H1 (cell line): ENCODE data around the gene PBX1. TPM values are rescaled to one million over a fixed set of nuclear protein-coding genes. Genes with fewer than 3 reads are reported as not detected.

Source experiments
- CTCF ChIA-PET: fragments of 300-600 bp; sonication (Branson Sonifier 250); formaldehyde crosslinking; loops from one replicate; lab custom pipeline; 2021; ENCODE audit not compliant: partially characterized antibody; lab: Charles Lee
- POLR2A ChIA-PET: fragments of 300-600 bp; sonication (Branson Sonifier 250); formaldehyde crosslinking; loops from one replicate; lab custom pipeline; 2021; ENCODE audit warnings: inconsistent platforms; ENCODE audit not compliant: partially characterized antibody; lab: Charles Lee
- DNase-seq, 2 experiments: peaks; one replicate each; pipeline versions ENCODE4 v3.0.0 to v3.0.0-alpha.2; 2010 to 2022; ENCODE audit warnings: low spot score in 2 of 2, low read depth in 1 of 2, mixed read lengths in 1 of 2
- FAIRE-seq: peaks from 2 replicates; lab custom pipeline; 2011; peaks lifted over from hg19 to GRCh38; lab: Jason Lieb, UNC
- H2AFZ ChIP-seq: 2 replicates; pipeline ENCODE4 v1.8.1; 2012; ENCODE audit warnings: low read length, inconsistent platforms
- H2AK5ac ChIP-seq: 2 replicates; pipeline ENCODE4 v1.6.1; 2013; ENCODE audit warnings: low read depth, low read length
- H2BK120ac ChIP-seq: replicated peaks from 2 replicates; pipeline ENCODE3; 2013; ENCODE audit warnings: low read depth, low read length, inconsistent platforms
- H2BK12ac ChIP-seq: 2 replicates; pipeline ENCODE4 v1.6.1; 2013; ENCODE audit warnings: low read depth, low read length
- H2BK15ac ChIP-seq: 2 replicates; pipeline ENCODE4 v1.6.1; 2013; ENCODE audit warnings: low read length
- H2BK20ac ChIP-seq: 2 replicates; pipeline ENCODE4 v1.6.1; 2013; ENCODE audit warnings: low read length
- H2BK5ac ChIP-seq: 2 replicates; pipeline ENCODE4 v1.6.1; 2013; ENCODE audit warnings: low read depth, low read length
- H3K14ac ChIP-seq: 2 replicates; pipeline ENCODE4 v1.6.1; 2013; ENCODE audit warnings: inconsistent platforms; ENCODE audit not compliant: insufficient read length
- H3K18ac ChIP-seq: 2 replicates; pipeline ENCODE4 v1.6.1; 2013; ENCODE audit warnings: low read length; ENCODE audit errors: extremely low read depth
- H3K23ac ChIP-seq: 2 replicates; pipeline ENCODE4 v1.6.1; 2013; ENCODE audit warnings: inconsistent platforms; ENCODE audit not compliant: insufficient read length
- H3K23me2 ChIP-seq: 2 replicates; pipeline ENCODE4 v1.6.1; 2013; ENCODE audit warnings: low read depth, low read length
- H3K27ac ChIP-seq: 2 replicates; pipeline ENCODE4 v1.6.1; 2011; ENCODE audit warnings: low read depth, low read length, inconsistent platforms
- H3K27me3 ChIP-seq, 4 experiments: replicated peaks in 1 of 4; 1 replicate in 1 of 4; 2 replicates in 3 of 4; pipeline versions ENCODE4 v1.6.1 to v1.8.1; 2011 to 2013; ENCODE audit warnings: low read length in 3 of 4, mild to moderate bottlenecking in 3 of 4, inconsistent platforms in 2 of 4, mixed read lengths in 2 of 4, moderate library complexity in 1 of 4; ENCODE audit not compliant: control insufficient read depth in 3 of 4, insufficient read depth in 3 of 4; ENCODE audit errors: extremely low read depth in 1 of 4
- H3K36me3 ChIP-seq, 4 experiments: 2 replicates each; pipeline versions ENCODE4 v1.6.1 to v1.8.1; 2011 to 2013; ENCODE audit warnings: mild to moderate bottlenecking in 4 of 4, low read length in 3 of 4, moderate library complexity in 2 of 4, control low read depth in 1 of 4, inconsistent platforms in 1 of 4; ENCODE audit not compliant: insufficient read depth in 4 of 4, control insufficient read depth in 2 of 4
- H3K4ac ChIP-seq: replicated peaks from 2 replicates; pipeline ENCODE3; 2013; ENCODE audit warnings: low read length, low read depth, mixed read lengths, inconsistent platforms; ENCODE audit not compliant: insufficient read length
- H3K4me1 ChIP-seq, 4 experiments: replicated peaks in 1 of 4; 1 replicate in 1 of 4; 2 replicates in 3 of 4; pipeline versions ENCODE4 v1.6.1 to v1.8.1; 2011 to 2013; ENCODE audit warnings: low read length in 3 of 4, inconsistent platforms in 2 of 4, mixed read lengths in 1 of 4; ENCODE audit not compliant: insufficient read depth in 4 of 4, control insufficient read depth in 3 of 4
- H3K4me2 ChIP-seq, 2 experiments: 2 replicates each; pipeline versions ENCODE4 v1.6.1 to v1.8.1; 2011 to 2013; ENCODE audit warnings: low read depth in 2 of 2, low read length in 2 of 2, control low read depth in 1 of 2, inconsistent platforms in 1 of 2, mild to moderate bottlenecking in 1 of 2; ENCODE audit not compliant: insufficient read depth in 1 of 2
- H3K4me3 ChIP-seq, 4 experiments: fragments of 200-600, 300-600 bp in 1 of 4; sonication (generic), shearing (Covaris generic), sonication (Bioruptor Twin) in 1 of 4; 2 replicates each; pipeline versions ENCODE4 v1.5.1 to v1.8.1; 2011 to 2016; ENCODE audit warnings: low read length in 4 of 4, low read depth in 3 of 4, control low read depth in 2 of 4, inconsistent platforms in 2 of 4, mild to moderate bottlenecking in 2 of 4, mixed read lengths in 1 of 4, moderate library complexity in 1 of 4; ENCODE audit not compliant: insufficient read depth in 2 of 4; ENCODE audit errors: extremely low read depth in 1 of 4
- H3K56ac ChIP-seq: replicated peaks from 2 replicates; pipeline ENCODE3; 2013; ENCODE audit warnings: low read depth, mild to moderate bottlenecking, mixed read lengths, low read length, inconsistent platforms; ENCODE audit not compliant: insufficient read length
- H3K79me1 ChIP-seq: 2 replicates; pipeline ENCODE4 v1.6.1; 2013; ENCODE audit warnings: low read depth, low read length, control low read depth
- H3K79me2 ChIP-seq, 2 experiments: 2 replicates each; pipeline versions ENCODE4 v1.6.1 to v1.8.1; 2012 to 2013; ENCODE audit warnings: low read length in 2 of 2, mild to moderate bottlenecking in 2 of 2, inconsistent platforms in 1 of 2; ENCODE audit not compliant: insufficient read depth in 2 of 2, control insufficient read depth in 1 of 2
- H3K9ac ChIP-seq, 4 experiments: replicated peaks in 1 of 4; 1 replicate in 1 of 4; 2 replicates in 3 of 4; pipeline versions ENCODE4 v1.6.1 to v1.8.1; 2011 to 2013; ENCODE audit warnings: low read depth in 3 of 4, low read length in 3 of 4, control low read depth in 2 of 4, mild to moderate bottlenecking in 2 of 4, moderate library complexity in 2 of 4, inconsistent platforms in 1 of 4; ENCODE audit errors: extremely low read depth in 1 of 4
- H3K9me3 ChIP-seq, 2 experiments: 2 replicates each; pipeline versions ENCODE4 v1.6.1 to v1.8.1; 2012 to 2013; ENCODE audit warnings: mild to moderate bottlenecking in 2 of 2, moderate library complexity in 2 of 2, control low read depth in 1 of 2, inconsistent platforms in 1 of 2, low read depth in 1 of 2, low read length in 1 of 2, mixed read lengths in 1 of 2; ENCODE audit not compliant: insufficient read depth in 2 of 2
- H4K20me1 ChIP-seq, 2 experiments: replicated peaks in 1 of 2; 2 replicates each; pipeline versions ENCODE3 to v1.8.1; 2011 to 2013; ENCODE audit warnings: inconsistent platforms in 2 of 2, low read length in 2 of 2, mild to moderate bottlenecking in 1 of 2; ENCODE audit not compliant: insufficient read depth in 2 of 2, control insufficient read depth in 1 of 2
- H4K5ac ChIP-seq: 2 replicates; pipeline ENCODE4 v1.6.1; 2013; ENCODE audit warnings: low read length, low read depth, mixed read lengths, inconsistent platforms; ENCODE audit not compliant: insufficient read length
- H4K8ac ChIP-seq: 2 replicates; pipeline ENCODE4 v1.8.0; 2013; ENCODE audit warnings: mild to moderate bottlenecking, moderate library complexity, low read length, inconsistent platforms; ENCODE audit not compliant: insufficient read depth; ENCODE audit errors: extremely low read depth
- H4K91ac ChIP-seq: replicated peaks from 2 replicates; pipeline ENCODE3; 2013; ENCODE audit warnings: low read length, mixed read lengths, inconsistent platforms; ENCODE audit not compliant: insufficient read length
- CBX5 ChIP-seq: fragments of 300-800, 300-1000 bp; sonication (generic); IDR thresholded peaks from 2 replicates; pipeline ENCODE4 v1.7.1; 2016; ENCODE audit warnings: antibody characterized with exemption, low read length, low read depth
- CBX8 ChIP-seq: fragments of 300-800, 300-1000 bp; sonication (generic); IDR thresholded peaks from 2 replicates; pipeline ENCODE4 v1.7.1; 2016; ENCODE audit warnings: low read depth, low read length, borderline replicate concordance
- CHD1 ChIP-seq: IDR thresholded peaks from 2 replicates; pipeline ENCODE4 v1.6.1; 2012; ENCODE audit warnings: low read depth, low read length, improper control_type of control experiment
- E2F6 ChIP-seq: IDR thresholded peaks from 2 replicates; pipeline ENCODE4 v1.6.1; 2012; ENCODE audit warnings: inconsistent platforms
- EP300 ChIP-seq, 2 experiments: IDR thresholded peaks; 1 replicate in 1 of 2; 2 replicates in 1 of 2; pipeline ENCODE4 v1.6.1; 2011 to 2012; ENCODE audit warnings: low read depth in 2 of 2, low read length in 2 of 2, mild to moderate bottlenecking in 2 of 2, borderline replicate concordance in 1 of 2, inconsistent platforms in 1 of 2, moderate library complexity in 1 of 2
- GTF2F1 ChIP-seq: IDR thresholded peaks from 2 replicates; pipeline ENCODE4 v1.6.1; 2012; ENCODE audit warnings: low read depth, low read length, improper control_type of control experiment, borderline replicate concordance
- HDAC2 ChIP-seq, 2 experiments: fragments of 300-600 bp in 1 of 2; sonication (generic) in 1 of 2; IDR thresholded peaks; 2 replicates each; pipeline ENCODE4 v1.6.1; 2011 to 2012; ENCODE audit warnings: low read depth in 2 of 2, low read length in 2 of 2, mild to moderate bottlenecking in 2 of 2, moderate library complexity in 2 of 2, borderline replicate concordance in 1 of 2, inconsistent platforms in 1 of 2
- MAX ChIP-seq: IDR thresholded peaks from 2 replicates; pipeline ENCODE4 v1.6.1; 2012; ENCODE audit warnings: inconsistent platforms
- POLR2AphosphoS5 ChIP-seq: IDR thresholded peaks from 2 replicates; pipeline ENCODE4 v1.6.1; 2011; ENCODE audit warnings: low read depth, low read length
- SIN3A ChIP-seq, 2 experiments: IDR thresholded peaks in 1 of 2; conservative IDR thresholded peaks in 1 of 2; 2 replicates each; pipeline ENCODE4 v1.6.1; 2011 to 2012; ENCODE audit warnings: low read length in 2 of 2, improper control_type of control experiment in 1 of 2, low read depth in 1 of 2, mild to moderate bottlenecking in 1 of 2
- SUZ12 ChIP-seq: fragments of 200-600 bp; sonication (generic); IDR thresholded peaks from 2 replicates; pipeline ENCODE4 v1.6.1; 2012; ENCODE audit warnings: mild to moderate bottlenecking, inconsistent platforms, low read length, moderate library complexity, mixed read lengths
- YY1 ChIP-seq: IDR thresholded peaks from 2 replicates; pipeline ENCODE4 v1.6.1; 2011; ENCODE audit warnings: low read depth, mild to moderate bottlenecking, low read length
- WGBS, 2 experiments: shearing (Covaris generic) in 1 of 2; methylation state at CpG; one replicate each; pipeline versions ENCODE4 v1.1.6 to v1.1.7; 2013 to 2015; ENCODE audit warnings: low lambda C conversion rate in 2 of 2, mixed read lengths in 2 of 2, inconsistent platforms in 1 of 2, low coverage in 1 of 2, missing lambda C conversion rate in 1 of 2; ENCODE audit not compliant: insufficient replicate concordance in 2 of 2, insufficient coverage in 1 of 2, insufficient read length in 1 of 2; ENCODE audit errors: extremely low coverage in 1 of 2, missing lambda C conversion rate in 1 of 2; 5-methylcytosine and 5-hydroxymethylcytosine counted together
- polyA plus RNA-seq, 7 experiments: library from polyadenylated mRNA; depleted of rRNA in 3 of 7; stranded (reverse) in 5 of 7; unstranded in 2 of 7; fragments of >200 nt in 5 of 7; fragments of 200-250 nt in 2 of 7; gene quantifications; 1 replicate in 5 of 7; 2 replicates in 1 of 7; 4 replicates in 1 of 7; pipeline versions ENCODE4 v1.2.1 to v1.2.3, GENCODE V29; 2011 to 2013; ENCODE audit warnings: missing spikeins in 2 of 7, mixed read lengths in 2 of 7
- total RNA-seq: library from RNA; stranded (reverse); fragmentation: NEBNext Ultra II Directional; extraction: Animal tissue kit (Norgen Biotek cat#: 25700); gene quantifications from 2 replicates; pipeline ENCODE4 v1.2.1, GENCODE V29; 2021

Gene PBX1
- total and polyA plus RNA-seq, 2 of the 8 experiments (the other 6 are each of a cell fraction or from before 2014, with no cell fraction given): 87.4 to 124 TPM

- CTCF ChIA-PET: interaction anchor here (0.8 to 1.8 kb wide), 2 partner anchors 10 to 14 kb away, joined by 3 to 4 read pairs; no protein-coding TSS in a partner anchor
- peaks cover 0 to 51% of the 10 kb centered on the region in 2 experiments; a peak in 3 of 4 replicates for H3K79me2 ChIP-seq
- H3K23me2 ChIP-seq: no peaks in the 10 kb centered on the region
- DNase-seq: no peak
- H2BK12ac ChIP-seq: no peak overlapping the region
- no peaks in the 10 kb centered on the region for H3K27me3 ChIP-seq
- H3K23ac ChIP-seq: no peak overlapping the region
- no peak overlapping the region for H2BK5ac ChIP-seq
- H4K91ac ChIP-seq: no peak overlapping the region
- no peak overlapping the region for H3K14ac ChIP-seq
- WGBS, 2 experiments: 87% methylated on average over 5 of the region's 5 CpGs; no CpG with 5 or more reads in 1 of the 2 experiments
- H3K56ac ChIP-seq: no peak overlapping the region
- no peak overlapping the region for H3K4ac ChIP-seq
- no peak overlapping the region for H3K4me3 ChIP-seq
- no peak overlapping the region for H2AFZ ChIP-seq
- no peaks in the 10 kb centered on the region for H3K79me1 ChIP-seq
- H3K4me2 ChIP-seq: no peak overlapping the region
- H4K20me1 ChIP-seq: peaks cover 4% of the 10 kb centered on the region in 2 experiments
- H3K4me1 ChIP-seq: peaks cover 0 to 2% (median 0%) of the 10 kb centered on the region in 4 experiments; a peak in 2 of 7 replicates
- no peak overlapping the region for H3K9ac ChIP-seq
- H3K36me3 ChIP-seq: peaks cover 0 to 2% (median 0%) of the 10 kb centered on the region in 4 experiments; a peak in 1 of 8 replicates
- no peak overlapping the region for H2BK15ac ChIP-seq
- no peak overlapping the region for H2BK120ac ChIP-seq
- no peak for FAIRE-seq
- no peak overlapping the region for H4K5ac ChIP-seq
- no peak overlapping the region for H3K27ac ChIP-seq
- no peak overlapping the region for H2AK5ac ChIP-seq
- POLR2A ChIA-PET: interaction anchor here (1.2 kb wide), 1 partner anchor 10 kb away, joined by 3 read pairs; no protein-coding TSS in a partner anchor
- H2BK20ac ChIP-seq: no peak overlapping the region
- H4K8ac ChIP-seq: no peak overlapping the region
- no peak overlapping the region for H3K18ac ChIP-seq
- H3K9me3 ChIP-seq: no peaks in the 10 kb centered on the region
- TF ChIP-seq HDAC2 (IDR thresholded peaks at IDR 0.05; ENCODE audit: borderline replicate concordance in 1 of 2, low read depth in 2 of 2, low read length in 2 of 2) (no peak), E2F6 (no peak), CBX8 (no peak), CBX5 (no peak), SIN3A (conservative IDR thresholded peaks at IDR 0.05 in 1 of 2, IDR thresholded peaks at IDR 0.05 in 1 of 2; ENCODE audit: low read depth in 1 of 2, low read length in 2 of 2) (no peak), GTF2F1 (no peak), MAX (no peak), SUZ12 (no peak), YY1 (no peak), POLR2AphosphoS5 (no peak), EP300 (IDR thresholded peaks at IDR 0.05; ENCODE audit: borderline replicate concordance in 1 of 2, low read depth in 2 of 2, low read length in 2 of 2) (no peak), CHD1 (no peak)
Measured at GRCh38 chr1:164746632-164747031, 187.6 kb downstream of the PBX1 start.
